Adrenal gland (tissue), 12 donors: ENCODE data around the gene CNDP1. TPM values are rescaled to one million over a fixed set of nuclear protein-coding genes. Genes with fewer than 3 reads are reported as not detected.
A peak's percentile ranks its signal among the peaks of the same experiment; 100 is the strongest.

Source experiments
- DNase-seq, 7 donors: peaks; one replicate each; pipeline ENCODE4 v3.0.0-alpha.2; 2019 to 2020
- H3K27ac ChIP-seq, 5 donors: fragments of 200-600 bp; sonication (generic) in 4 of 5; 1 replicate in 3 of 5; 2 replicates in 2 of 5; pipeline versions ENCODE4 v1.5.1 to v1.8.0; 2016 to 2020; ENCODE audit warnings: mild to moderate bottlenecking in 1 of 5
- H3K27me3 ChIP-seq: fragments of 200-600 bp; 2 replicates; pipeline ENCODE4 v1.8.0; 2021
- H3K36me3 ChIP-seq, 2 donors: fragments of 200-600 bp; replicated peaks in 1 of 2; 1 replicate in 1 of 2; 2 replicates in 1 of 2; pipeline versions ENCODE4 v1.5.1 to v1.8.0; 2018 to 2022
- H3K4me1 ChIP-seq, 2 donors: fragments of 200-600 bp; replicated peaks in 1 of 2; 1 replicate in 1 of 2; 2 replicates in 1 of 2; pipeline versions ENCODE4 v1.5.1 to v1.8.0; 2018 to 2021
- H3K4me3 ChIP-seq, 4 donors: fragments of 200-600 bp; sonication (generic) in 3 of 4; one replicate each; pipeline ENCODE4 v1.5.1; 2016 to 2018
- H3K9me3 ChIP-seq, 3 donors: fragments of 200-600 bp; sonication (generic) in 1 of 3; replicated peaks in 1 of 3; 1 replicate in 2 of 3; 2 replicates in 1 of 3; pipeline versions ENCODE4 v1.5.1 to v1.8.0; 2016 to 2021
- POLR2A ChIP-seq, 2 donors: fragments of 450-650 bp; IDR thresholded peaks; one replicate each; pipeline ENCODE4 v1.6.1; 2017; ENCODE audit warnings: antibody characterized with exemption in 2 of 2, mild to moderate bottlenecking in 2 of 2, moderate library complexity in 1 of 2
- WGBS, 4 donors: extraction: QIAGEN DNeasy Blood & Tissue Kit in 2 of 4; methylation state at CpG; one replicate each; pipeline versions ENCODE4 v1.1.5 to v1.1.7; 2013 to 2017; 5-methylcytosine and 5-hydroxymethylcytosine counted together
- intact Hi-C, 2 donors: fragments of 100-400 bp; cut with DNase I; formaldehyde crosslinking; loops; one replicate each; pipeline versions ENCODE4 v1.14.1 to v1.15.0; 2022 to 2023
- polyA plus RNA-seq, 3 donors: library from polyadenylated mRNA; stranded (reverse); fragments of 200-250 nt in 2 of 3; fragments of 350-450 nt in 1 of 3; fragmentation: Illumina TruSeq in 1 of 3; extraction: RNeasy Lipid Tissue Mini Kit (QIAGEN cat#74804) in 1 of 3; gene quantifications; one replicate each; pipeline ENCODE4 v1.2.3, GENCODE V29; 2013 to 2014
- total RNA-seq, 9 donors: library from RNA; depleted of rRNA in 4 of 9; stranded (reverse); fragments of >200 nt in 4 of 9; fragments of 120-200 nt in 1 of 9; fragmentation: NEBNext Ultra II Directional in 1 of 9; extraction: Animal tissue kit (Norgen Biotek cat#: 25700) in 1 of 9; gene quantifications; one replicate each; pipeline versions ENCODE4 v1.1.0 to v1.2.4, GENCODE V29; 2013 to 2023
- TF ChIP-seq, protein P1 (sequence below), 6 experiments: fragments of 450-650 bp in 4 of 6; fragments of 200-600 bp in 2 of 6; sonication (generic) in 1 of 6; IDR thresholded peaks; 1 replicate in 5 of 6; 2 replicates in 1 of 6; pipeline versions ENCODE4 v1.5.1 to v1.8.0; 2016 to 2021; ENCODE audit warnings: antibody characterized with exemption in 6 of 6, mild to moderate bottlenecking in 2 of 6, moderate library complexity in 1 of 6
- donor health status: healthy with polysubstance abuse.
- donor health status: Bipolar disorder and iron deficiency.
- donor health status: DM: yes; HTN: yes; CAD: no.
- donor health status: DM: no; HTN: no; CAD: no.
- donor health status: DM: no; HTN: no; CAD: no.
- donor health status: DM: yes; HTN: yes; CAD: no.

The CNDP1 gene
- total and polyA plus RNA-seq, 12 donors = 0.16 to 0.27 TPM; not detected in 10

DNA sequence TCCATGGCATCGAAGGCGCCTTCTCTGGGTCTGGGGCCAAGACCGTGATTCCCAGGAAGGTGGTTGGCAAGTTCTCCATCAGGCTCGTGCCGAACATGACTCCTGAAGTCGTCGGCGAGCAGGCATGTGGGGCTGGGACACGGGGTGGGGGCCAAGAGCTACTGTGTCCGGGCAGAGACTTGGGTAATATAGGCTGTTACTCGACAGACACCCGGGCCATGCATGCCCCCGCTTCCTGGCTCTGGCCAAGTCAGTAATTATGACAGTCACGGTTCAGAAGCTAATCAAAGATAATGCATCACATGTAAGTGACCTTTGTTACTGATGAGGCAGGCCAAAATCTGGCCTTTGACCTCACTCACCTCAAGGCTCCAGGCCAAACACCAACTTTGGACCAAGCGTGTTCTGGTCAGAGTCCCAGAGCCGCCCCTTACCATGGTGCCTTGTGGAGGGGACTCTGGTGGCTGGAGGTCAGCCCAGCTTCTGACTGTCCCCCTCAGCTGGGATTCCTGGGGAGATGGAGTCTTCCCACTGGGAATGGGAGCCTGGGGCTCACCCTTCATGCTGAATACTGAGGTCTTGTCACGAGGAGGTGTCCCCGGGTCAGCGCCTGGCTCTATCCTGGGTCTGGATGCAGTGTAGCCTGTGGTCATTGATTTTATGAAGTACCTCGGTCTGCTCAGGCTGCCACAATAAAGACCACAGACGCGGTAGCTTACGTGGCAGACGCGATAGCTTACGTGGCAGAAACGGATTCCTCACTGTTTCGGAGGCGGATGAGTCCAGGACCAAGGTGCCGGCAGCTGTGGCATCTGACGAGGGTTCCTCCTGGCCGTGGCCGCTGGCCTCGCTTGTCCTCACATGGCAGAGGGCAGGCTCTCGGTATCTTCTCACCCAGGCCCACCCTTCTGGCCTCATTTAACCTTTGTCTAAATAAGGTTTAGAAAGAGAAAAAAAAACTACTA, 17.7 kb upstream of the CNDP1 start:
- no peaks in the 10 kb centered on the region for H3K9me3 ChIP-seq
- intact Hi-C loops = no loop called here
- no peak overlapping the region for H3K27ac ChIP-seq
- WGBS, 4 donors = 95 to 98% (median 96%) methylated on average over 20 to 35 of the region's 35 CpGs
- H3K4me1 ChIP-seq = no peaks in the 10 kb centered on the region
- H3K4me3 ChIP-seq = no peak overlapping the region
- no peaks in the 10 kb centered on the region for H3K27me3 ChIP-seq
- peak in 1 of 7 donors; percentile 35 for DNase-seq
- TF ChIP-seq POLR2A (IDR thresholded peaks at IDR 0.05) = no peak
- TF ChIP-seq, protein P1, sequence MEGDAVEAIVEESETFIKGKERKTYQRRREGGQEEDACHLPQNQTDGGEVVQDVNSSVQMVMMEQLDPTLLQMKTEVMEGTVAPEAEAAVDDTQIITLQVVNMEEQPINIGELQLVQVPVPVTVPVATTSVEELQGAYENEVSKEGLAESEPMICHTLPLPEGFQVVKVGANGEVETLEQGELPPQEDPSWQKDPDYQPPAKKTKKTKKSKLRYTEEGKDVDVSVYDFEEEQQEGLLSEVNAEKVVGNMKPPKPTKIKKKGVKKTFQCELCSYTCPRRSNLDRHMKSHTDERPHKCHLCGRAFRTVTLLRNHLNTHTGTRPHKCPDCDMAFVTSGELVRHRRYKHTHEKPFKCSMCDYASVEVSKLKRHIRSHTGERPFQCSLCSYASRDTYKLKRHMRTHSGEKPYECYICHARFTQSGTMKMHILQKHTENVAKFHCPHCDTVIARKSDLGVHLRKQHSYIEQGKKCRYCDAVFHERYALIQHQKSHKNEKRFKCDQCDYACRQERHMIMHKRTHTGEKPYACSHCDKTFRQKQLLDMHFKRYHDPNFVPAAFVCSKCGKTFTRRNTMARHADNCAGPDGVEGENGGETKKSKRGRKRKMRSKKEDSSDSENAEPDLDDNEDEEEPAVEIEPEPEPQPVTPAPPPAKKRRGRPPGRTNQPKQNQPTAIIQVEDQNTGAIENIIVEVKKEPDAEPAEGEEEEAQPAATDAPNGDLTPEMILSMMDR (IDR thresholded peaks at IDR 0.05) = no peak
- peaks cover 0 to 81% of the 10 kb centered on the region in 2 donors for H3K36me3 ChIP-seq

DNA sequence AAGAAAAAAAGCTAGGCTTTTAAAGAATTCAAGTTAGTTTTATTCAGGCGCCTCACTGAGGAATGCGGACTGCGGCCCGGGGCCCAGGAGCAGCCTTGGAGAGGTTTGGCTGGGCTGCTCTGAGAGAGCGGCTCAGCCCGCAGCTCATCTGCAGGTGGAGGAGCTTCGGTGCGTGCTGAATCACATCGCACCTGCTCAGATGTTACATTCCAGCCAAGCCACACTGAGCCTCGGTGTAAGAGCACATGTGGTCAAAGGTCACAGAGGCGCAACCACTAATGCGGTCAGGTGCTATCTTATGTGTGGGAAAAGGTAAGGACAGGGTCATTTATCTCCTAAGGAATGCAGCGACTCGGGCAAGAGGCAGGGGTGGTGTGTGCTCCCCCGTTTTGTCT, 17.1 kb upstream of the CNDP1 start:
- peak in 1 of 7 donors; percentile 33 for DNase-seq
- Histone ChIP-seq H3K36me3 (peaks cover 0 to 75% of the 10 kb centered on the region in 2 donors), H3K4me1 (no peaks in the 10 kb centered on the region), H3K27ac (no peak overlapping the region), H3K27me3 (no peaks in the 10 kb centered on the region), H3K9me3 (no peaks in the 10 kb centered on the region), H3K4me3 (no peak overlapping the region)
- WGBS, 4 donors = 92 to 96% (median 95%) methylated on average over 15 of the region's 15 CpGs
- TF ChIP-seq, protein P1 (IDR thresholded peaks at IDR 0.05) = no peak
- TF ChIP-seq POLR2A (IDR thresholded peaks at IDR 0.05) = no peak
- intact Hi-C loops = no loop called here

DNA sequence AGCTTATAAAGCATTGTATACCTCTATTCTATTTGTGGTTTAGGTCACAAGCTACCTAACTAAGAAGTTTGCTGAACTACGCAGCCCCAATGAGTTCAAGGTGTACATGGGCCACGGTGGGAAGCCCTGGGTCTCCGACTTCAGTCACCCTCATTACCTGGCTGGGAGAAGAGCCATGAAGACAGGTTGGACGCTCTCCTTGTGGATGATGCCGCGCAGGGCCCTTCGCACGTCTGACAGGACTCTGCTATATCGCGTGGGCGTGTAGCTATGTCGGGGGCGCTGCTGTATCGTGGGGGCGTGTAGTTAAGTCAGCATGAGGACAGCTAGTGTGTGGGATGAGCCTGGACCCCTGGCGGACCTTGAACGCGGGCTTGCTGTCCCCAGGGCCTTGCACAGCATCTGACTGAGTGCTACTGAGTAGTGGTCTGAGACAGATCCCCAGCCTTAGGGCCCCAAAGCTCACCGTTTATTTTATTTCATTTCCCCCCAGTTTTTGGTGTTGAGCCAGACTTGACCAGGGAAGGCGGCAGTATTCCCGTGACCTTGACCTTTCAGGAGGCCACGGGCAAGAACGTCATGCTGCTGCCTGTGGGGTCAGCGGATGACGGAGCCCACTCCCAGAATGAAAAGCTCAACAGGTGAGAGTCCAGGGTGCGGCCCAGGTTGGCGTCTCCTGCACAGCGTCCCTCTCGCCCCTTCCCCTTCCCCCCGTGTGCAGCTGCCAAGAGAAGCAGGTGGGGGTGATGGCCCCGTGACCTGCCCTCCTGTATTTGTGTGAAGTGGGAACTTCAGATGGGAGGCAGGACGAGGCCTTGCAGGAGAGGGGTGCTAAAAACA, 15.6 kb upstream of the CNDP1 start:
- Histone ChIP-seq H3K4me1 (no peaks in the 10 kb centered on the region), H3K36me3 (peaks cover 0 to 60% of the 10 kb centered on the region in 2 donors), H3K9me3 (no peaks in the 10 kb centered on the region), H3K27ac (no peak overlapping the region), H3K27me3 (no peaks in the 10 kb centered on the region), H3K4me3 (no peak overlapping the region)
- TF ChIP-seq, protein P1 (IDR thresholded peaks at IDR 0.05) = no peak
- TF ChIP-seq POLR2A (IDR thresholded peaks at IDR 0.05) = no peak
- DNase-seq = peak in 2 of 7 donors; percentile 16 to 48
- whole genome bisulfite sequencing, 4 donors = 77 to 83% (median 82%) methylated on average over 23 to 32 of the region's 32 CpGs
- intact Hi-C loops = no loop called here
